Stimulated activated effector memory CD8-positive, alpha-beta T cell treated with anti-CD3 and anti-CD28 coated beads, Interleukin-12 subunit alpha, Interleukin-12 subunit beta, amount 100 ng/mL, for 72 hours (primary cell): ENCODE measurements around the gene GTSE1.
"Not testable (repeated sequence)": the region's sequence is repeated elsewhere in the genome, so short reads cannot be mapped to it uniquely, and the experiment has no call there.

ENCODE experiments used
- ATAC-seq: fragments of 150-1000 bp; cut with Tn5 transposase; 2 replicates; pipeline ENCODE4 v1.10.0; 2021
- DNase-seq, 2 donors: peaks; one replicate each; pipeline ENCODE4 v3.0.0; 2021 to 2022; ENCODE audit warnings: low spot score in 2 of 2
- H3K27ac Mint-ChIP-seq: one replicate; pipeline ENCODE4 v1.8.0; 2022; ENCODE audit warnings: mild to moderate bottlenecking, mixed read lengths
- H3K36me3 Mint-ChIP-seq: one replicate; pipeline ENCODE4 v1.8.0; 2022; ENCODE audit warnings: mild to moderate bottlenecking, mixed read lengths
- H3K4me1 Mint-ChIP-seq: one replicate; pipeline ENCODE4 v1.8.0; 2022; ENCODE audit warnings: mixed read lengths
- H3K4me3 Mint-ChIP-seq: one replicate; pipeline ENCODE4 v1.8.0; 2022; ENCODE audit warnings: mild to moderate bottlenecking, mixed read lengths
- H3K9me3 Mint-ChIP-seq: one replicate; pipeline ENCODE4 v1.8.0; 2022; ENCODE audit warnings: mixed read lengths

Gene GTSE1

GRCh38 chr22:46297151-46297812, 612 bp downstream of the GTSE1 start:
- H3K36me3 Mint-ChIP-seq, result peaks cover 73% of the 10 kb centered on the region
- peaks cover 1% of the 10 kb centered on the region for H3K9me3 Mint-ChIP-seq
- peaks cover 43% of the 10 kb centered on the region for H3K4me1 Mint-ChIP-seq
- DNase-seq (no peak), ATAC-seq (peak; percentile 27)
- peak overlapping the region; percentile 95 for H3K4me3 Mint-ChIP-seq
- H3K27ac Mint-ChIP-seq, result peak overlapping the region; percentile 99

DNA sequence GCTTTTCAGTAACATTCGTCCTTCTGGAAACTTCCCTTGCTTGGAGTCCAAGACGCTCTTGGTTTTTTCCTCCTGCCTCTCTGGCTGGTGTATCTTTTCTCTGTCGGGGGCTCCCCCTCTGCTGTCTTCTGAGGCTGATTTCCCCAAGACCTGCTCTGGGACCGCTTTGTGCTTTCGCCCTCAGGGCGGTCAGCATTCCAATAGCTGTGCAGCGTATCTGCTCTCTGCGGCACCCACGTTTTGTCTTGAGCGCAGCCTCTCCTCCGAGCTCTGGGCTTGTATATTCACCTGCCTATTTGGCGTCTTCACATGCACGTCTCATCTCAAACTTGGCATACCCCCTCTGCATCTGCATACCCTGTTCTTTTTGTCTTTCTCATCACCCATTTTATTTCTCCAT, 2.4 kb downstream of the GTSE1 start:
- H3K4me3 Mint-ChIP-seq, result peak overlapping the region; percentile 95
- H3K4me1 Mint-ChIP-seq, result peaks cover 38% of the 10 kb centered on the region
- peaks cover 74% of the 10 kb centered on the region for H3K36me3 Mint-ChIP-seq
- no peak overlapping the region for H3K27ac Mint-ChIP-seq
- H3K9me3 Mint-ChIP-seq, result no peaks in the 10 kb centered on the region
- DNase-seq (no peak), ATAC-seq (no peak)

GRCh38 chr22:46300491-46300890, 3.8 kb downstream of the GTSE1 start:
- Mint-ChIP-seq H3K4me3 (no peak overlapping the region), H3K36me3 (peaks cover 65% of the 10 kb centered on the region), H3K9me3 (no peaks in the 10 kb centered on the region), H3K4me1 (peaks cover 33% of the 10 kb centered on the region), H3K27ac (no peak overlapping the region)
- DNase-seq (no peak), ATAC-seq (no peak)

DNA sequence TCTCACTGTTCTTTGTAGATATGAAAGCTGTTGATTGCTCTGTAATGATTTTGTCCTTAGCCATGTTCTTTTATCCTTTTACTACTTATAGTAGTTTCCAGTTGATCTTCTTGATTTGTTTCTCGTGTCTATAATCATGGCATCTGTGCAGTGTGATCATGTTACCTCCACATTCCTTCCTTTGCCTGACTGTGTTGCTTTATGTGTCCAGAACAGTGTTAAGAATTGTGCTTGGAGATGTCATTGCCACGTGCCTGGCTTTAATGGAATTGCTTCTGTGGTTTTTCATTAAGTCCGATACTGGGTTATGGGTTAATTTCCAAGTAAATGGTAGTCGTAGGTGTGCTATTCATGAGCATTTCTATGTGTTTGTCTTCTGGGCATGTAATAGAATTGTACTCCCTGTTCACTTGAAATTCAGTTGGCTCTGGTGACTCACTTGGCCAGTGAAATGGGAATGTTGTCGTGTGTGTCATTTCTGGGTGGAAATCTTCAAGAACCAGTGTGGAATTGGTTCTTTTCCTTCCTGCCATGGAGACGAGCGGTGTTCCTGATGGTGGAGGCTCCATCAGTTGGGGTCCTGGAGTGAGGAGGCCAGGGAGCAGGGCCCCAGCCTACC, 6.8 kb downstream of the GTSE1 start:
- peaks cover 12% of the 10 kb centered on the region for H3K4me1 Mint-ChIP-seq
- H3K27ac Mint-ChIP-seq, result no peak overlapping the region
- no peak for ATAC-seq
- H3K9me3 Mint-ChIP-seq, result no peaks in the 10 kb centered on the region
- peaks cover 63% of the 10 kb centered on the region for H3K36me3 Mint-ChIP-seq
- DNase-seq, result no peak
- H3K4me3 Mint-ChIP-seq, result no peak overlapping the region

DNA sequence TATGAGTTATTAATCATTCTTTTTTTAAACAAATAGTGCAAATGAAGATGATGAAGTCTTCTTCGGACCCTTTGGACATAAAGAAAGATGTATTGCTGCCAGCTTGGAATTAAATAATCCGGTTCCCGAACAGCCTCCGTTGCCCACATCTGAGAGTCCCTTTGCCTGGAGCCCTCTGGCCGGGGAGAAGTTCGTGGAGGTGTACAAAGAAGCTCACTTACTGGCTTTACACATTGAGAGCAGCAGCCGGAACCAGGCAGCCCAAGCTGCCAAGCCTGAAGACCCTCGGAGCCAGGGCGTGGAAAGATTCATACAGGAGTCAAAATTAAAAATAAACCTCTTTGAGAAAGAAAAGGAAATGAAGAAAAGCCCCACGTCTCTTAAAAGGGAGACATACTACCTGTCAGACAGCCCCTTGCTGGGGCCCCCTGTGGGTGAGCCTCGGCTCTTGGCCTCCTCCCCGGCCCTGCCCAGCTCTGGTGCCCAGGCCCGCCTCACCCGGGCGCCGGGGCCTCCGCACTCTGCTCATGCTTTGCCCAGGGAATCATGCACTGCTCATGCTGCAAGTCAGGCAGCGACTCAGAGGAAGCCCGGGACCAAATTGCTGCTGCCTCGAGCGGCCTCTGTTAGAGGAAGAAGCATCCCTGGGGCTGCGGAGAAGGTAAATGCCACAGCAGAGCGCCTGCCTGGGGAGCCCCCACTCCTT, 11.8 kb downstream of the GTSE1 start:
- H3K4me3 Mint-ChIP-seq, result no peak overlapping the region
- H3K36me3 Mint-ChIP-seq, result peaks cover 47% of the 10 kb centered on the region
- H3K27ac Mint-ChIP-seq, result no peak overlapping the region

GRCh38 chr22:46309526-46310085, 12.9 kb downstream of the GTSE1 start:
- DNase-seq, result no peak
- no peaks in the 10 kb centered on the region for H3K4me1 Mint-ChIP-seq
- H3K27ac Mint-ChIP-seq, result peak overlapping the region; percentile 13
- no peak overlapping the region for H3K4me3 Mint-ChIP-seq
- no peak for ATAC-seq
- no peaks in the 10 kb centered on the region for H3K9me3 Mint-ChIP-seq
- H3K36me3 Mint-ChIP-seq, result peaks cover 42% of the 10 kb centered on the region

More for the DNA sequence above, 11.8 kb downstream of the GTSE1 start:
- no peak for ATAC-seq
- no peaks in the 10 kb centered on the region for H3K4me1 Mint-ChIP-seq
- DNase-seq, result no peak
- H3K9me3 Mint-ChIP-seq, result no peaks in the 10 kb centered on the region

GRCh38 chr22:46312056-46312455, 15.4 kb downstream of the GTSE1 start:
- Mint-ChIP-seq H3K4me3 (no peak overlapping the region), H3K9me3 (no peaks in the 10 kb centered on the region), H3K4me1 (no peaks in the 10 kb centered on the region), H3K27ac (peak overlapping the region; percentile 17), H3K36me3 (peaks cover 46% of the 10 kb centered on the region)
- ATAC-seq (no peak), DNase-seq (no peak)

DNA sequence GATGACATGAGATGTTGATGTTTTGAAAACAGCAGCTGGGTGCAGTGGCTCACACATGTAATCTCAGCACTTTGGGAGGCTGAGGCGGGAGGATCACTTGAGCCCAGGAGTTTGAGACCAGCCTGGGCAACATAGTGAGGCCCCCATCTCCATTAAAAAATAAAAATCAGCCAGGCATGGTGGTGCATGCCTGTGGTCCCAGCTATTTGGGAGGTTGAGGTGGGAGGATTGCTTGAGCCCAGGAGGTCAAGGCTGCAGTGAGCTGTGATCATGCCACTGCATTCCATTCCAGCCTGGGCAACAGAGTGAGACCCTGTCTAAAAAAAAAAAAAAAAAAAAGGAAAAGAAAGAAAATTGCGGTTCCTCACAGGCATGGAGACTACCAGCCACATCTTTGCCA, 16.2 kb downstream of the GTSE1 start:
- H3K36me3 Mint-ChIP-seq, result peaks cover 53% of the 10 kb centered on the region
- H3K27ac Mint-ChIP-seq, DNase-seq, ATAC-seq, H3K4me3 Mint-ChIP-seq, H3K9me3 Mint-ChIP-seq, H3K4me1 Mint-ChIP-seq: not testable (repeated sequence)

- no peaks in the 10 kb centered on the region for H3K9me3 Mint-ChIP-seq
- no peak overlapping the region for H3K4me3 Mint-ChIP-seq
- DNase-seq (no peak), ATAC-seq (no peak)
- peaks cover 44% of the 10 kb centered on the region for H3K36me3 Mint-ChIP-seq
- H3K4me1 Mint-ChIP-seq, result no peaks in the 10 kb centered on the region
- H3K27ac Mint-ChIP-seq, result no peak overlapping the region
Measured at GRCh38 chr22:46315976-46316375, 19.3 kb downstream of the GTSE1 start.

GRCh38 chr22:46317646-46318045, 21.0 kb downstream of the GTSE1 start:
- Mint-ChIP-seq H3K4me3 (no peak overlapping the region), H3K4me1 (no peaks in the 10 kb centered on the region), H3K9me3 (no peaks in the 10 kb centered on the region), H3K27ac (no peak overlapping the region), H3K36me3 (peaks cover 39% of the 10 kb centered on the region)
- DNase-seq (no peak), ATAC-seq (no peak)

DNA sequence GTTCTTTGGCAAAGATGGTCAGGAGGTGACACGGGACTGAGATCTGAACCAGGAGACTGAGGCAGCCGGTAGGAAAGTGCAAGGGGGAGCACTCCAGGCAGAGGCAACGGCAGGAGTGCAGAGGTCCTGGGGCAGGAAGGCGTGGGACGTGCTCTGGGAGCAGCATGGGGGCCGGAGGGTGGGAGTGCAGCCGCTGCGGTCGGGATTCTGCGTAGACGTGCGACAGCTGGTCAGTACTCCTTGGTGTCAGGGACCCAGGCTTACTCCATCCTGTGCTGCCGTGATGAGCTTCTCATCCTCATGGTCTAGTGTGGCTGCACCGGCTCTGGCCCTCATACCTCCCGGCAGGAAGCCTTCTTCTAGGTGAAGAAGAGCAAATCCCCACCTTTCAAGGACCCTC, 21.9 kb downstream of the GTSE1 start:
- ATAC-seq (no peak), DNase-seq (no peak)
- Mint-ChIP-seq H3K4me3 (no peak overlapping the region), H3K4me1 (no peaks in the 10 kb centered on the region), H3K27ac (no peak overlapping the region), H3K9me3 (no peaks in the 10 kb centered on the region), H3K36me3 (peaks cover 39% of the 10 kb centered on the region)

GRCh38 chr22:46319319-46319718, 22.6 kb downstream of the GTSE1 start:
- peak overlapping the region; percentile 15 for H3K27ac Mint-ChIP-seq
- no peak for ATAC-seq

DNA sequence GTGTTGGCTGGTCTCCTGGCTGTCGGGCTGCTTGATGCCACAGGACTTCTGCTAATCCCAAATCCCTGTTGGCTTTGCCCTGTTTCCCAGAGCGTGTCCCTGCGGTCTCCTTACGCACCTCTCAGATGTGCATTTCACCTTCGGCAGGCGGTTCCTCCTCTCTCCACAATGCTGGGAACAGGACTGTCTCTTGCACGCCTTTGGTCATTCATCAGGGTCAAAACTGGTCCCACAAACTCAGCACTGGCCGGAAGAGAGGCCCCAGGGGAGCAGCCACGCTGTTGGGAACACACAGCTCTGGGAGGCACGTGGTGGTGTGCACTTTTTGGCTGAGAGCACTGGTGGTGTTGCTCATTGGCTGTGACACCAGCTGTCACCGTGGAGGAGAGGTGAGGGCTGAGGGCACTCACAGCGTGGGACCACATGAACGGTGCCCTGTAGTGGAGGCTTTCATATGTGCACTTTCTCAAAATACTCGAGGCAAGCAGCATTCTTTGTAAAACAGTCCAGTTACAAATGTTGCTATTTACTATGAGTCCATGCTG, 23.6 kb downstream of the GTSE1 start:
- H3K27ac Mint-ChIP-seq, result no peak overlapping the region
- H3K36me3 Mint-ChIP-seq, result peaks cover 50% of the 10 kb centered on the region

More at GRCh38 chr22:46319319-46319718, 22.6 kb downstream of the GTSE1 start:
- H3K4me1 Mint-ChIP-seq, result no peaks in the 10 kb centered on the region
- DNase-seq, result no peak
- H3K4me3 Mint-ChIP-seq, result no peak overlapping the region
- H3K36me3 Mint-ChIP-seq, result peaks cover 44% of the 10 kb centered on the region
- H3K9me3 Mint-ChIP-seq, result no peaks in the 10 kb centered on the region

GRCh38 chr22:46320716-46321386, 24.2 kb downstream of the GTSE1 start:
- ATAC-seq (no peak), DNase-seq (no peak)
- H3K9me3 Mint-ChIP-seq, result no peaks in the 10 kb centered on the region
- no peak overlapping the region for H3K4me3 Mint-ChIP-seq
- H3K36me3 Mint-ChIP-seq, result peaks cover 43% of the 10 kb centered on the region
- H3K27ac Mint-ChIP-seq, result no peak overlapping the region
- H3K4me1 Mint-ChIP-seq, result no peaks in the 10 kb centered on the region

More for the DNA sequence above, 23.6 kb downstream of the GTSE1 start:
- DNase-seq (no peak), ATAC-seq (no peak)
- H3K4me1 Mint-ChIP-seq, result no peaks in the 10 kb centered on the region
- H3K4me3 Mint-ChIP-seq, result no peak overlapping the region
- H3K9me3 Mint-ChIP-seq, result no peaks in the 10 kb centered on the region

DNA sequence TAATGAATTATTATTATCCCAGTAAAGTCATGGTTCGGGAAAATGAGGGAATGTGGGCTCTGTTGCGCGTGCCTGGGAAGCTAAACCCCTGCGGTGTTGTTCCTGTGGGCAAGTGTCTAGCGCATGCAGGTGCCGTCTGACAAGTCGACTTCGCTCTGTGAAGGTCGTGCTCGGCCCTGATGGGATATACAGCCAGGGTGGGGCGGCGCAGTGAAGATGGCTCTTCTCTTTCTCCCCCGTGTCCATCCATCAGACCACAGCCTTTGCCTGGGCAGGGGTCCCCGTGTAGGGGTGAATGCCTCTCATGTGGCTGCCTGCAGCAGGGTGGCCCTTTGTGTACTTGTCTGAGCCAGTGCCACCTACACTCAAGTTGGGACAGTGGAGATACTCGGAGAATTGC, 26.0 kb downstream of the GTSE1 start:
- Mint-ChIP-seq H3K4me3 (no peak overlapping the region), H3K36me3 (peaks cover 41% of the 10 kb centered on the region), H3K4me1 (no peaks in the 10 kb centered on the region), H3K27ac (no peak overlapping the region), H3K9me3 (no peaks in the 10 kb centered on the region)
- ATAC-seq, result no peak
- DNase-seq, result no peak
